Measurements from ENCODE around the gene URB2. TPM values are rescaled to one million over a fixed set of nuclear protein-coding genes. Genes with fewer than 3 reads are reported as not detected.

Gene URB2
- total RNA-seq, 2 donors from 2014 or later = 18.6 to 20.3 TPM

- Histone ChIP-seq H3K27me3 (ENCODE audit: control insufficient read depth, insufficient read depth, low read length, poor library complexity, severe bottlenecking) (no peaks in the 10 kb centered on the region), H3K4me3 (ENCODE audit: low read length) (no peak overlapping the region), H3K27ac (ENCODE audit: low read depth, low read length) (no peak overlapping the region), H3K9me3 (ENCODE audit: control insufficient read depth, low read length) (no peaks in the 10 kb centered on the region), H3K36me3 (ENCODE audit: control insufficient read depth, insufficient read depth, low read length) (peaks cover 92% of the 10 kb centered on the region), H3K9ac (ENCODE audit: extremely low read depth, low read length, poor library complexity, severe bottlenecking) (no peak overlapping the region), H3K4me1 (ENCODE audit: control insufficient read depth, insufficient read depth, low read length) (no peaks in the 10 kb centered on the region)
- no peak for DNase-seq
- H3K36me3 Mint-ChIP-seq (ENCODE audit: low read depth) = peaks cover 68% of the 10 kb centered on the region
- H3K4me1 Mint-ChIP-seq = no peaks in the 10 kb centered on the region
- no peak for TF ChIP-seq CTCF (conservative IDR thresholded peaks at IDR 0.05)
- WGBS, 2 experiments (ENCODE audit: insufficient coverage in 1 of 2, insufficient read length in 1 of 2) = 88 to 92% methylated on average over 2 of the region's 2 CpGs
- no peaks in the 10 kb centered on the region for H3K9me3 Mint-ChIP-seq
- no peaks in the 10 kb centered on the region for H3K27me3 Mint-ChIP-seq (ENCODE audit: insufficient read depth)
- no peak overlapping the region for H3K27ac Mint-ChIP-seq
- H3K4me3 Mint-ChIP-seq = no peak overlapping the region
Measured at GRCh38 chr1:229608590-229608989, 17.5 kb upstream of the URB2 start.

- Histone ChIP-seq H3K36me3 (ENCODE audit: control insufficient read depth, insufficient read depth, low read length) (peaks cover 52% of the 10 kb centered on the region), H3K4me1 (ENCODE audit: control insufficient read depth, insufficient read depth, low read length) (no peaks in the 10 kb centered on the region), H3K27ac (ENCODE audit: low read depth, low read length) (no peak overlapping the region), H3K27me3 (ENCODE audit: control insufficient read depth, insufficient read depth, low read length, poor library complexity, severe bottlenecking) (no peaks in the 10 kb centered on the region), H3K9me3 (ENCODE audit: control insufficient read depth, low read length) (no peaks in the 10 kb centered on the region), H3K4me3 (ENCODE audit: low read length) (no peak overlapping the region), H3K9ac (ENCODE audit: extremely low read depth, low read length, poor library complexity, severe bottlenecking) (no peak overlapping the region)
- 92 to 100% methylated on average over 5 of the region's 5 CpGs for WGBS, 2 experiments (ENCODE audit: insufficient coverage in 1 of 2, insufficient read length in 1 of 2)
- Mint-ChIP-seq H3K4me1 (peaks cover 13% of the 10 kb centered on the region), H3K9me3 (no peaks in the 10 kb centered on the region), H3K36me3 (ENCODE audit: low read depth) (peaks cover 40% of the 10 kb centered on the region), H3K4me3 (no peak overlapping the region), H3K27me3 (ENCODE audit: insufficient read depth) (no peaks in the 10 kb centered on the region), H3K27ac (no peak overlapping the region)
- TF ChIP-seq CTCF (conservative IDR thresholded peaks at IDR 0.05) = no peak
- no peak for DNase-seq
Measured at GRCh38 chr1:229613938-229614337, 12.1 kb upstream of the URB2 start.

GRCh38 chr1:229614701-229615100 is 11.3 kb upstream of the URB2 start:
- no peak for TF ChIP-seq CTCF (conservative IDR thresholded peaks at IDR 0.05)
- peaks cover 33% of the 10 kb centered on the region for H3K36me3 Mint-ChIP-seq (ENCODE audit: low read depth)

More at GRCh38 chr1:229614701-229615100, 11.3 kb upstream of the URB2 start:
- WGBS, 2 experiments (ENCODE audit: insufficient coverage in 1 of 2, insufficient read length in 1 of 2) = 88 to 100% methylated on average over 2 of the region's 2 CpGs
- Mint-ChIP-seq H3K27me3 (ENCODE audit: insufficient read depth) (no peaks in the 10 kb centered on the region), H3K4me1 (peaks cover 15% of the 10 kb centered on the region), H3K9me3 (no peaks in the 10 kb centered on the region), H3K27ac (peak overlapping the region; percentile 41), H3K4me3 (no peak overlapping the region)
- Histone ChIP-seq H3K4me3 (ENCODE audit: low read length) (no peak overlapping the region), H3K36me3 (ENCODE audit: control insufficient read depth, insufficient read depth, low read length) (peaks cover 44% of the 10 kb centered on the region), H3K27ac (ENCODE audit: low read depth, low read length) (no peak overlapping the region), H3K9me3 (ENCODE audit: control insufficient read depth, low read length) (no peaks in the 10 kb centered on the region), H3K9ac (ENCODE audit: extremely low read depth, low read length, poor library complexity, severe bottlenecking) (no peak overlapping the region), H3K4me1 (ENCODE audit: control insufficient read depth, insufficient read depth, low read length) (no peaks in the 10 kb centered on the region), H3K27me3 (ENCODE audit: control insufficient read depth, insufficient read depth, low read length, poor library complexity, severe bottlenecking) (no peaks in the 10 kb centered on the region)
- DNase-seq = no peak

Measured in endodermal cell (in vitro differentiated cells).